Cardiac muscle cell (in vitro differentiated cells and primary cell): Measurements from ENCODE around the gene ATRAID. TPM values are rescaled to one million over a fixed set of nuclear protein-coding genes. Genes with fewer than 3 reads are reported as not detected.

Experiments
- DNase-seq, 2 donors: peaks; one replicate each; pipeline versions ENCODE4 v3.0.0 to v3.0.0-alpha.2; 2010 to 2017; ENCODE audit warnings: low read depth in 1 of 2, low spot score in 1 of 2
- H3K27ac ChIP-seq: fragments of 200-600 bp; sonication (generic); 2 replicates; pipeline ENCODE4 v1.5.1; 2016
- H3K27me3 ChIP-seq: fragments of 200-600 bp; sonication (generic); 2 replicates; pipeline ENCODE4 v1.6.0; 2016; ENCODE audit warnings: control low read depth
- H3K36me3 ChIP-seq: fragments of 200-600 bp; sonication (generic); 2 replicates; pipeline ENCODE4 v1.5.1; 2016; ENCODE audit warnings: control low read depth
- H3K4me1 ChIP-seq: fragments of 200-600 bp; sonication (generic); 2 replicates; pipeline ENCODE4 v1.8.1; 2017; ENCODE audit warnings: low read depth, mild to moderate bottlenecking, mixed run types
- H3K4me3 ChIP-seq: fragments of 200-600 bp; sonication (generic); 2 replicates; pipeline ENCODE4 v1.5.1; 2016; ENCODE audit warnings: mild to moderate bottlenecking
- H3K9me3 ChIP-seq: fragments of 200-600 bp; sonication (generic); 2 replicates; pipeline ENCODE4 v1.5.1; 2017; ENCODE audit warnings: low read depth, mild to moderate bottlenecking, control low read depth
- CTCF ChIP-seq: IDR thresholded peaks from 2 replicates; pipeline ENCODE4 v1.5.1; 2012; ENCODE audit warnings: low read depth, mild to moderate bottlenecking, low read length
- polyA plus RNA-seq: library from polyadenylated mRNA; unstranded; fragments of >200 nt; fragmentation: Nextera tagmentation; extraction: Ambion mirVana; gene quantifications from 2 replicates; pipeline ENCODE4 v1.2.1, GENCODE V29; 2016
- total RNA-seq: library from RNA; depleted of rRNA; stranded (reverse); fragments of >200 nt; gene quantifications from 2 replicates; pipeline ENCODE4 v1.2.3, GENCODE V29; 2016

The ATRAID gene
- total and polyA plus RNA-seq, 2 experiments from 2014 or later, result 177 to 290 TPM

GRCh38 chr2:27231921-27232320, 20.1 kb downstream of the ATRAID start:
- Histone ChIP-seq H3K36me3 (peaks cover 66% of the 10 kb centered on the region), H3K27me3 (no peaks in the 10 kb centered on the region), H3K4me3 (no peak overlapping the region), H3K27ac (no peak overlapping the region), H3K4me1 (no peaks in the 10 kb centered on the region), H3K9me3 (no peaks in the 10 kb centered on the region)
- DNase-seq, result no peak
- TF ChIP-seq CTCF, result no peak

GRCh38 chr2:27233341-27233740, 21.5 kb downstream of the ATRAID start:
- Histone ChIP-seq H3K27me3 (no peaks in the 10 kb centered on the region), H3K4me3 (no peak overlapping the region), H3K4me1 (no peaks in the 10 kb centered on the region), H3K9me3 (no peaks in the 10 kb centered on the region), H3K36me3 (peaks cover 56% of the 10 kb centered on the region), H3K27ac (no peak overlapping the region)
- no peak for TF ChIP-seq CTCF
- no peak for DNase-seq

GRCh38 chr2:27236136-27236535, 24.3 kb downstream of the ATRAID start:
- TF ChIP-seq CTCF, result no peak
- peaks cover 57% of the 10 kb centered on the region for H3K36me3 ChIP-seq
- no peaks in the 10 kb centered on the region for H3K4me1 ChIP-seq
- no peak for DNase-seq
- no peaks in the 10 kb centered on the region for H3K27me3 ChIP-seq
- H3K27ac ChIP-seq, result no peak overlapping the region
- H3K9me3 ChIP-seq, result no peaks in the 10 kb centered on the region
- no peak overlapping the region for H3K4me3 ChIP-seq

- no peak for TF ChIP-seq CTCF
- DNase-seq, result no peak
- Histone ChIP-seq H3K27me3 (no peaks in the 10 kb centered on the region), H3K9me3 (no peaks in the 10 kb centered on the region), H3K4me1 (no peaks in the 10 kb centered on the region), H3K36me3 (peaks cover 58% of the 10 kb centered on the region), H3K4me3 (no peak overlapping the region), H3K27ac (no peak overlapping the region)
These were observed 24.8 kb downstream of the ATRAID start for GRCh38 chr2:27236626-27237025.

GRCh38 chr2:27237341-27237945, 25.6 kb downstream of the ATRAID start:
- Histone ChIP-seq H3K4me3 (no peak overlapping the region), H3K4me1 (no peaks in the 10 kb centered on the region), H3K36me3 (peaks cover 57% of the 10 kb centered on the region), H3K9me3 (no peaks in the 10 kb centered on the region), H3K27ac (no peak overlapping the region), H3K27me3 (no peaks in the 10 kb centered on the region)
- TF ChIP-seq CTCF, result no peak
- DNase-seq, result no peak
